ENCODE data around the gene MALT1. TPM values are rescaled to one million over a fixed set of nuclear protein-coding genes. Genes with fewer than 3 reads are reported as not detected.
A peak's percentile ranks its signal among the peaks of the same experiment; 100 is the strongest.
"Not testable (repeated sequence)": the region's sequence is repeated elsewhere in the genome, so short reads cannot be mapped to it uniquely, and the experiment has no call there.

The MALT1 gene
- total and polyA plus RNA-seq, 2 donors (not counting 1 experiment from before 2014, with no cell fraction given): 18.0 to 25.5 TPM

DNA sequence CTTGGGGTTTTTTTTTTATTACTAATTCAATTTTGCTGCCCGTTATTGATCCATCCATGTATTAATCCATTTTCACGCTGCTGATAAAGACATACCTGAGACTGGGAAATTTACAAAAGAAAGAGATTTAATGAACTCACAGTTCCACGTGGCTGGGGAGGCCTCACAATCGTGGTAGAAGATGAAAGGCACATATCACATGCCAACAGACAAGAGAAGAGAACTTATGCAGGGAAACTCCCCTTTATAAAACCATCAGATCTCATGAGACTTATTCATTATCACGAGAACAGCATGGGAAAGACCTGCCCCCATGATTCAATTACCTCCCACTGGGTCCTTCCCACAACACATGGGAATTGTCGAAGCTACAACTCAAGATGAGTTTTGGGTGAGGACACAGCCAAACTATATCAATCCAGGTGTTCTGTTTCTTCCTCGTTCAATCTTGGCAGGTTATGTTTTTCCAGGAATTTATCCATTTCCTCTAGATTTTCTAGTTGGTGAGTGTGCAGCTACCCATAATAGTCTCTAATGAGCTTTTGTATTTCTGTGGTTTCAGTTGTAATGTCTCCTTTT is 18.0 kb upstream of the MALT1 start:
- H2AFZ ChIP-seq (ENCODE audit: low read length); DNase-seq (ENCODE audit: low read depth in 2 of 2); H4K20me1 ChIP-seq (ENCODE audit: control insufficient read depth, extremely low read depth, insufficient read depth, low read length); H3K4me3 ChIP-seq (replicated peaks in 1 of 4; ENCODE audit: control extremely low read depth in 1 of 4, insufficient read depth in 1 of 4, low read depth in 3 of 4, low read length in 4 of 4); H3K9me3 ChIP-seq (ENCODE audit: control insufficient read depth, insufficient read depth, low read depth, low read length); H3K4me1 ChIP-seq (ENCODE audit: control insufficient read depth, extremely low read depth, insufficient read depth, low read length); H3K27ac ChIP-seq (ENCODE audit: insufficient read depth, low read length); H3K36me3 ChIP-seq (ENCODE audit: control insufficient read depth, insufficient read depth, low read length); H3K79me2 ChIP-seq (ENCODE audit: control insufficient read depth, insufficient read depth, low read length); H3K27me3 ChIP-seq (ENCODE audit: control insufficient read depth, insufficient read depth, low read length); H3K9ac ChIP-seq (ENCODE audit: insufficient read depth, low read length); H3K4me2 ChIP-seq (ENCODE audit: extremely low read depth, insufficient read depth, low read length): not testable (repeated sequence)

GRCh38 chr18:58653814-58654509 is 17.3 kb upstream of the MALT1 start:
- H3K27ac ChIP-seq (ENCODE audit: insufficient read depth, low read length): no peak overlapping the region
- H3K4me3 ChIP-seq (replicated peaks in 1 of 4; ENCODE audit: control extremely low read depth in 1 of 4, insufficient read depth in 1 of 4, low read depth in 3 of 4, low read length in 4 of 4): no peak overlapping the region
- no peaks in the 10 kb centered on the region for H3K79me2 ChIP-seq (ENCODE audit: control insufficient read depth, insufficient read depth, low read length)
- peaks cover 2% of the 10 kb centered on the region for H3K27me3 ChIP-seq (ENCODE audit: control insufficient read depth, insufficient read depth, low read length)
- H3K36me3 ChIP-seq (ENCODE audit: control insufficient read depth, insufficient read depth, low read length): no peaks in the 10 kb centered on the region
- no peaks in the 10 kb centered on the region for H3K9me3 ChIP-seq (ENCODE audit: control insufficient read depth, insufficient read depth, low read depth, low read length)
- H3K4me1 ChIP-seq (ENCODE audit: control insufficient read depth, extremely low read depth, insufficient read depth, low read length): no peaks in the 10 kb centered on the region
- peak in 1 of 2 donors; percentile 73 for DNase-seq (ENCODE audit: low read depth in 2 of 2)
- H3K9ac ChIP-seq (ENCODE audit: insufficient read depth, low read length): no peak overlapping the region
- H4K20me1 ChIP-seq (ENCODE audit: control insufficient read depth, extremely low read depth, insufficient read depth, low read length): no peaks in the 10 kb centered on the region
- H2AFZ ChIP-seq (ENCODE audit: low read length): no peak overlapping the region
- no peak overlapping the region for H3K4me2 ChIP-seq (ENCODE audit: extremely low read depth, insufficient read depth, low read length)
- TF ChIP-seq CTCF (conservative IDR thresholded peaks at IDR 0.05 in 1 of 2, IDR thresholded peaks at IDR 0.05 in 1 of 2; ENCODE audit: low read depth in 1 of 2, low read length in 2 of 2) (no peak), EZH2 (IDR thresholded peaks at IDR 0.05; ENCODE audit: low read length, missing control alignments) (no peak)

DNA sequence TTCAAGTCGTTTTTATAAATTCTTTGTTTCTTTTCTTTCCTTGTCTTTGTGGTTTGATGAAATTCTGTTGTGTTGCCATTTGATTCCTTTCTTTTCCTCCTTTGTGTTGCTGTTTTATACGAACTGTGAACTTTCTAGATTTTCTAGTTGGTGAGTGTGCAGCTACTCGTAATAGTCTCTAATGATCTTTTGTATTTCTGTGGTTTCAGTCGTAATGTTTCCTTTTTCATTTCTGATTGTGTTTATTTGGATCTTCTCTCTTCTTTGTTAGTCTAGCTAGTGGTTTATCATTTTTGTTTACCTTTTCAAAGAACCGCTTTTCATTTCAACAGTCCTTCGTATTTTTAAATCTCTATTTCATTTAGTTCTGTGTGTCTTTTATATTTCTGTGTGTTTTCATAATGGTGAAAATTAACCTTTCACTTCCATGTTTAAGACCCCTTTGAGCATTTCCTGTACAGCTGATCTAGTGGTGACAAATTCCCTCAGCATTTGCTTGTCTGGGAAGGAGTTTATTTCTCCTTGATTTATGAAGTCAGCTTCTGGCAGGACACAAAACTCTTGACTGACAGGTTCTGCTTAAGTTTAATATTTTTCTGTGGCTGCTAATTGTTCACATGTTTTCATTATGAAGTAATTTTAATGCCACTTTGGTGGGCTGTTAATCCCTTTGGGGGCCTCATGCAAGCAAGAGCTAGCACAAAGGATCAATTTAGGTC is 16.2 kb upstream of the MALT1 start:
- no peaks in the 10 kb centered on the region for H4K20me1 ChIP-seq (ENCODE audit: control insufficient read depth, extremely low read depth, insufficient read depth, low read length)
- H3K79me2 ChIP-seq (ENCODE audit: control insufficient read depth, insufficient read depth, low read length): no peaks in the 10 kb centered on the region
- no peak for DNase-seq (ENCODE audit: low read depth in 2 of 2)
- no peak overlapping the region for H3K4me2 ChIP-seq (ENCODE audit: extremely low read depth, insufficient read depth, low read length)
- no peak overlapping the region for H2AFZ ChIP-seq (ENCODE audit: low read length)
- H3K27me3 ChIP-seq (ENCODE audit: control insufficient read depth, insufficient read depth, low read length): peaks cover 2% of the 10 kb centered on the region
- no peak overlapping the region for H3K27ac ChIP-seq (ENCODE audit: insufficient read depth, low read length)
- no peaks in the 10 kb centered on the region for H3K4me1 ChIP-seq (ENCODE audit: control insufficient read depth, extremely low read depth, insufficient read depth, low read length)
- no peak overlapping the region for H3K4me3 ChIP-seq (replicated peaks in 1 of 4; ENCODE audit: control extremely low read depth in 1 of 4, insufficient read depth in 1 of 4, low read depth in 3 of 4, low read length in 4 of 4)
- H3K36me3 ChIP-seq (ENCODE audit: control insufficient read depth, insufficient read depth, low read length): no peaks in the 10 kb centered on the region
- H3K9ac ChIP-seq (ENCODE audit: insufficient read depth, low read length): no peak overlapping the region
- TF ChIP-seq EZH2 (IDR thresholded peaks at IDR 0.05; ENCODE audit: low read length, missing control alignments) (no peak), CTCF (conservative IDR thresholded peaks at IDR 0.05 in 1 of 2, IDR thresholded peaks at IDR 0.05 in 1 of 2; ENCODE audit: low read depth in 1 of 2, low read length in 2 of 2) (no peak)
- no peaks in the 10 kb centered on the region for H3K9me3 ChIP-seq (ENCODE audit: control insufficient read depth, insufficient read depth, low read depth, low read length)
